ENCODE results near the gene VCX. TPM values are rescaled to one million over a fixed set of nuclear protein-coding genes. Genes with fewer than 3 reads are reported as not detected.

Gene VCX
- total RNA-seq, 6 experiments from 2014 or later, result not detected

Other genes starting within 250 kb of the VCX start
- gene PNPLA4, start 84.2 kb downstream of the VCX start, total RNA-seq (2021; fragmentation: NEBNext Ultra II Directional; extraction: Animal tissue kit (Norgen Biotek cat#: 25700)), result 1 to 10 TPM; 3.4 to 8.3 (median 4.4) TPM